K562 (cell line): ENCODE data around the gene TPSAB1. TPM values are rescaled to one million over a fixed set of nuclear protein-coding genes. Genes with fewer than 3 reads are reported as not detected.

Experiments used
- ATAC-seq: fragments of 200-7000 bp; cut with Tn5 transposase; 3 replicates; pipeline ENCODE4 v1.9.1; 2020; ENCODE audit warnings: moderate library complexity
- BruUV-seq: library from RNA; stranded (reverse); fragments of 400-500 nt; replicated peaks from 2 replicates; lab custom pipeline; 2021; lab: Mats Ljungman, UMichigan
- CTCF ChIA-PET: fragments of 300-600 bp; formaldehyde crosslinking; extraction: SDS; loops from one replicate; lab custom pipeline; 2021; ENCODE audit warnings: low intra/inter-chr PET ratio; lab: Yijun Ruan, JAX
- POLR2A ChIA-PET: fragments of 300-600, 350-650 bp; sonication (Branson Sonifier 250); formaldehyde crosslinking; extraction: SDS; loops from one replicate; lab custom pipeline; 2021; ENCODE audit warnings: antibody characterized with exemption, inconsistent platforms; lab: Yijun Ruan, JAX
- DNase-seq, 4 experiments: peaks; one replicate each; pipeline versions ENCODE4 v3.0.0 to v3.0.0-alpha.2; 2011 to 2018; ENCODE audit warnings: low spot score in 3 of 4, mixed read lengths in 3 of 4; ENCODE audit errors: extremely low read depth in 1 of 4
- FAIRE-seq: peaks from 2 replicates; lab custom pipeline; 2011; peaks lifted over from hg19 to GRCh38; lab: Jason Lieb, UNC
- H2AFZ ChIP-seq: 2 replicates; pipeline ENCODE4 v1.6.0; 2011; ENCODE audit warnings: low read depth, low read length, control low read depth, inconsistent platforms
- H3K27ac ChIP-seq: fragments of 200-600 bp; 3 replicates; pipeline ENCODE4 v1.8.0; 2011; ENCODE audit warnings: low read depth, mild to moderate bottlenecking, control low read depth, inconsistent platforms, low read length, moderate library complexity, mixed read lengths; ENCODE audit errors: extremely low read depth
- H3K27me3 ChIP-seq, 2 experiments: fragments of 300-600 bp in 1 of 2; 2 replicates in 1 of 2; 3 replicates in 1 of 2; pipeline versions ENCODE4 v1.6.0 to v1.8.0; 2011; ENCODE audit warnings: inconsistent platforms in 2 of 2, low read length in 2 of 2, mild to moderate bottlenecking in 1 of 2, mixed read lengths in 1 of 2, moderate library complexity in 1 of 2; ENCODE audit not compliant: control insufficient read depth in 2 of 2, insufficient read depth in 2 of 2
- H3K36me3 ChIP-seq: fragments of 300-600 bp; 3 replicates; pipeline ENCODE4 v1.8.0; 2011; ENCODE audit warnings: mild to moderate bottlenecking, low read length, inconsistent platforms; ENCODE audit not compliant: control insufficient read depth, insufficient read depth
- H3K4me1 ChIP-seq, 2 experiments: fragments of 200-600 bp in 1 of 2; replicated peaks in 1 of 2; 2 replicates in 1 of 2; 3 replicates in 1 of 2; pipeline versions ENCODE4 v1.5.1 to v1.8.0; 2011; ENCODE audit warnings: inconsistent platforms in 2 of 2, low read length in 2 of 2, mild to moderate bottlenecking in 1 of 2, mixed read lengths in 1 of 2, moderate library complexity in 1 of 2; ENCODE audit not compliant: control insufficient read depth in 2 of 2, insufficient read depth in 2 of 2
- H3K4me2 ChIP-seq: 2 replicates; pipeline ENCODE4 v1.6.1; 2011; ENCODE audit warnings: low read length, control low read depth, inconsistent platforms, mixed read lengths; ENCODE audit not compliant: insufficient read depth
- H3K4me3 ChIP-seq: fragments of 200-600 bp; sonication (generic), shearing (Covaris generic); 2 replicates; pipeline ENCODE4 v1.5.1; 2016; ENCODE audit warnings: control low read depth, inconsistent platforms
- H3K79me2 ChIP-seq: fragments of 200-600 bp; 3 replicates; pipeline ENCODE4 v1.8.0; 2011; ENCODE audit warnings: low read length, inconsistent platforms; ENCODE audit not compliant: control insufficient read depth, insufficient read depth
- H3K9ac ChIP-seq, 2 experiments: 2 replicates each; pipeline versions ENCODE4 v1.6.0 to v1.6.1; 2011; ENCODE audit warnings: low read depth in 2 of 2, low read length in 2 of 2, control low read depth in 1 of 2, inconsistent platforms in 1 of 2, mild to moderate bottlenecking in 1 of 2, mixed read lengths in 1 of 2; ENCODE audit not compliant: insufficient read depth in 1 of 2
- H3K9me1 ChIP-seq: one replicate; pipeline ENCODE4 v1.6.0; 2011; ENCODE audit warnings: inconsistent platforms, mild to moderate bottlenecking, low read length, moderate library complexity; ENCODE audit not compliant: control insufficient read depth, insufficient read depth
- H3K9me3 ChIP-seq: replicated peaks from 2 replicates; pipeline ENCODE4 v1.5.1; 2011; ENCODE audit warnings: low read depth, low read length, inconsistent platforms; ENCODE audit not compliant: control insufficient read depth, insufficient read depth
- H4K20me1 ChIP-seq: replicated peaks from 2 replicates; pipeline ENCODE4 v1.6.1; 2011; ENCODE audit warnings: low read length, inconsistent platforms, mixed read lengths; ENCODE audit not compliant: control insufficient read depth, insufficient read depth
- SRSF3 ChIP-seq: fragments of 200-400 bp; formaldehyde crosslinking; IDR thresholded peaks from 2 replicates; pipeline ENCODE4 v1.6.1; 2016; ENCODE audit warnings: mild to moderate bottlenecking, low read length, moderate library complexity; ENCODE audit not compliant: insufficient read depth
- ZNF507 ChIP-seq: conservative IDR thresholded peaks from 2 replicates; pipeline ENCODE4 v1.6.1; 2017; ENCODE audit warnings: missing genetic modification characterization, missing compliant biosample characterization
- WGBS: fragments of 100-300 bp; shearing (Covaris generic); methylation state at CpG from one replicate; pipeline ENCODE4 v1.1.6; 2016; ENCODE audit warnings: low coverage, mixed read lengths; ENCODE audit not compliant: insufficient coverage; ENCODE audit errors: missing lambda C conversion rate; 5-methylcytosine and 5-hydroxymethylcytosine counted together
- in situ Hi-C: fragments of 300-500 bp; cut with MboI; formaldehyde crosslinking; loops from 4 replicates; pipeline ENCODE4 v1.15.0; 2018; ENCODE audit warnings: inconsistent platforms, mixed read lengths
- intact Hi-C: fragments of 100-400 bp; cut with micrococcal nuclease; formaldehyde crosslinking; loops from 2 replicates; pipeline ENCODE4 v1.14.2; 2022
- polyA plus RNA-seq, 8 experiments: library from polyadenylated mRNA; depleted of rRNA in 4 of 8; stranded (reverse) in 5 of 8; unstranded in 3 of 8; fragments of >200 nt; fragmentation: Nextera tagmentation in 2 of 8; fragmentation: Illumina TruSeq in 1 of 8; extraction: Ambion mirVana in 2 of 8; extraction: Trizol in 1 of 8; gene quantifications; 2 replicates each; pipeline versions ENCODE4 v1.2.1 to v1.2.3, GENCODE V29; 2011 to 2014; ENCODE audit warnings: inconsistent platforms in 1 of 8, missing spikeins in 1 of 8
- total RNA-seq, 7 experiments: library from RNA; depleted of rRNA in 6 of 7; stranded (reverse); fragments of >200 nt in 6 of 7; fragmentation: Illumina TruSeq in 2 of 7; extraction: Trizol in 2 of 7; gene quantifications; 2 replicates each; pipeline versions ENCODE4 v1.2.1 to v1.2.3, GENCODE V29; 2011 to 2021; ENCODE audit warnings: low replicate concordance in 1 of 7
- TF ChIP-seq, protein P1 (sequence below): sonication (generic); formaldehyde crosslinking; IDR thresholded peaks from 2 replicates; pipeline ENCODE4 v1.8.0; 2023; ENCODE audit warnings: mild to moderate bottlenecking, missing genetic modification reagents
- TF ChIP-seq, protein P2 (sequence below): sonication (generic); formaldehyde crosslinking; IDR thresholded peaks from 2 replicates; pipeline ENCODE4 v1.9.0; 2022; ENCODE audit warnings: mild to moderate bottlenecking, missing genetic modification reagents

TPSAB1 gene
- total and polyA plus RNA-seq, 9 of the 15 experiments (the other 6 are each of a cell fraction or from before 2014, with no cell fraction given): not detected

DNA sequence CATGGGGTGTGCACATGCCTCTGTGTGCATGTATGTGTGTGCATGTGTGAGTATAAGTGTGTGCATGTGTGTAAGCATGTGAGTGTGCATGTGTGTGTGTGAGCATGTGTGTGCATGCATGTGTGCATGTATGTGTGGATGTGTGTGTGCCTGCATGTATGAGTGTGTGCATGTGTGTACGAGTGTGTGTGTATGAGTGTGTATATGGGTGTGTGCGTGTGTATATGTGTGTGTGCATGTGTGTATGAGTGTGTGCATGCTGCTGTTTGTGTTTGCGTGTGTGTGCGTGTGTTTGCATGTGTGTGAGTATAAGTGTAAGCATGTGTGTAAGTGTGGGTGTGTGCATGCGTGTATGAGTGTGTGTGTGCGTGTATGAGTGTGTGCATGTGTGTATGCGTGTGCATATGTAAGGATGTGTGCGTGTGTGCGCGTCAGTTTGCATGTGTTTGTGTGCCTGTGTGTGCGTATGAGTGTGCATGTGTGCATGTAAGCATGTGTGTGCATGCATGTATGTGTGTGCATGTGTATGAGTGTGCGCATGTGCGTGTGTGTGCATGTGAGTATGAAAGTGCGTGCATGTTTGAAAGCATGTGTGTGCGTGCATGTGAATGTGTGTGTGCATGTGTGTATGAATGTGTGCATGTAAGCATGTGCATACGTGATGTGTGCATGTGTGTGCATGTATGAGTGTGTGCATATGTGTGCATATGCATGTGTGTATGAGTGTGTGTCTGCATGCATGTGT is 24.0 kb downstream of the TPSAB1 start:
- Histone ChIP-seq H3K9ac (no peak overlapping the region), H3K36me3 (no peaks in the 10 kb centered on the region), H3K9me3 (peaks cover 7% of the 10 kb centered on the region; the same call in 1 of the 2 replicates), H3K9me1 (peaks cover 3% of the 10 kb centered on the region), H2AFZ (no peak overlapping the region), H3K79me2 (no peaks in the 10 kb centered on the region), H4K20me1 (no peaks in the 10 kb centered on the region), H3K4me1 (peaks cover 3 to 38% of the 10 kb centered on the region in 2 experiments; a peak in 3 of 5 replicates), H3K27me3 (peaks cover 19 to 47% of the 10 kb centered on the region in 2 experiments; a peak in 4 of 5 replicates), H3K4me3 (no peak overlapping the region), H3K27ac (no peak overlapping the region), H3K4me2 (no peak overlapping the region)
- TF ChIP-seq ZNF507 (tag): no peak
- TF ChIP-seq, protein P1, sequence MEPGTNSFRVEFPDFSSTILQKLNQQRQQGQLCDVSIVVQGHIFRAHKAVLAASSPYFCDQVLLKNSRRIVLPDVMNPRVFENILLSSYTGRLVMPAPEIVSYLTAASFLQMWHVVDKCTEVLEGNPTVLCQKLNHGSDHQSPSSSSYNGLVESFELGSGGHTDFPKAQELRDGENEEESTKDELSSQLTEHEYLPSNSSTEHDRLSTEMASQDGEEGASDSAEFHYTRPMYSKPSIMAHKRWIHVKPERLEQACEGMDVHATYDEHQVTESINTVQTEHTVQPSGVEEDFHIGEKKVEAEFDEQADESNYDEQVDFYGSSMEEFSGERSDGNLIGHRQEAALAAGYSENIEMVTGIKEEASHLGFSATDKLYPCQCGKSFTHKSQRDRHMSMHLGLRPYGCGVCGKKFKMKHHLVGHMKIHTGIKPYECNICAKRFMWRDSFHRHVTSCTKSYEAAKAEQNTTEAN (CRISPR knock-in tag): peak; percentile 100
- no peak for TF ChIP-seq SRSF3
- TF ChIP-seq, protein P2, sequence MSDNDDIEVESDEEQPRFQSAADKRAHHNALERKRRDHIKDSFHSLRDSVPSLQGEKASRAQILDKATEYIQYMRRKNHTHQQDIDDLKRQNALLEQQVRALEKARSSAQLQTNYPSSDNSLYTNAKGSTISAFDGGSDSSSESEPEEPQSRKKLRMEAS (CRISPR knock-in tag): peak; percentile 20; the same call in 1 of the 2 replicates
- ChIA-PET CTCF (no interaction called here), POLR2A (no interaction called here)
- BruUV-seq: no TSS peak
- FAIRE-seq: no peak
- in situ Hi-C loops (no loop called here), intact Hi-C loops (no loop called here)
- no peak for ATAC-seq
- no peak for DNase-seq
- 54% methylated on average over 14 of the region's 16 CpGs for WGBS
